ENCODE data around the gene TRAPPC11. TPM values are rescaled to one million over a fixed set of nuclear protein-coding genes. Genes with fewer than 3 reads are reported as not detected.
"Not testable (repeated sequence)": the region's sequence is repeated elsewhere in the genome, so short reads cannot be mapped to it uniquely, and the experiment has no call there.

TRAPPC11 gene
- total RNA-seq, 2 donors from 2014 or later, result 38.4 to 49.7 TPM

DNA sequence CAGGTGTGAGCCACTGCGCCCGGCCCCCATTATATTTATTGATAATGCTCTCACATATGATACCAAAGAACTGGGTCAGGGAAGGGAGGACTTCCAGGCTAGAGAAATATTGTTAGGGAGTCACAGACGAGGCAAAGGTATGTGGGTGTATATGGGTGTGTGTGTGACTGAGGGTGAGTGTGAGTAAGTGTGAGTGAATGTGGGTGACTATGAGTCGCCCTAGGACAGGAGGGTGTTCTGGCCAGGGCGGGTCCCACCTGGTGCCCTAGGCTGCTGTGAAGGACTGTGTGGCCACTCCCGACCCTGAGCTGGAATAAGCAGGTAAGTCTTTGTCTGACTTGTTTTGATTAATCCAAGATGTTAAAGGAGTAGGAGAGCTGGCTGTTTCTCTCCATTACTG is 34.5 kb upstream of the TRAPPC11 start:
- Mint-ChIP-seq H3K9me3 (no peaks in the 10 kb centered on the region), H3K36me3 (ENCODE audit: low read depth) (no peaks in the 10 kb centered on the region), H3K27me3 (ENCODE audit: insufficient read depth) (no peaks in the 10 kb centered on the region), H3K27ac (no peak overlapping the region), H3K4me1 (peaks cover 4% of the 10 kb centered on the region), H3K4me3 (no peak overlapping the region)
- Histone ChIP-seq H3K36me3 (ENCODE audit: control insufficient read depth, insufficient read depth, low read length) (no peaks in the 10 kb centered on the region), H3K4me3 (ENCODE audit: low read length) (no peak overlapping the region), H3K9ac (ENCODE audit: extremely low read depth, low read length, poor library complexity, severe bottlenecking) (no peak overlapping the region), H3K9me3 (ENCODE audit: control insufficient read depth, low read length) (no peaks in the 10 kb centered on the region), H3K27ac (ENCODE audit: low read depth, low read length) (no peak overlapping the region), H3K27me3 (ENCODE audit: control insufficient read depth, insufficient read depth, low read length, poor library complexity, severe bottlenecking) (no peaks in the 10 kb centered on the region), H3K4me1 (ENCODE audit: control insufficient read depth, insufficient read depth, low read length) (no peaks in the 10 kb centered on the region)
- TF ChIP-seq, protein P1, sequence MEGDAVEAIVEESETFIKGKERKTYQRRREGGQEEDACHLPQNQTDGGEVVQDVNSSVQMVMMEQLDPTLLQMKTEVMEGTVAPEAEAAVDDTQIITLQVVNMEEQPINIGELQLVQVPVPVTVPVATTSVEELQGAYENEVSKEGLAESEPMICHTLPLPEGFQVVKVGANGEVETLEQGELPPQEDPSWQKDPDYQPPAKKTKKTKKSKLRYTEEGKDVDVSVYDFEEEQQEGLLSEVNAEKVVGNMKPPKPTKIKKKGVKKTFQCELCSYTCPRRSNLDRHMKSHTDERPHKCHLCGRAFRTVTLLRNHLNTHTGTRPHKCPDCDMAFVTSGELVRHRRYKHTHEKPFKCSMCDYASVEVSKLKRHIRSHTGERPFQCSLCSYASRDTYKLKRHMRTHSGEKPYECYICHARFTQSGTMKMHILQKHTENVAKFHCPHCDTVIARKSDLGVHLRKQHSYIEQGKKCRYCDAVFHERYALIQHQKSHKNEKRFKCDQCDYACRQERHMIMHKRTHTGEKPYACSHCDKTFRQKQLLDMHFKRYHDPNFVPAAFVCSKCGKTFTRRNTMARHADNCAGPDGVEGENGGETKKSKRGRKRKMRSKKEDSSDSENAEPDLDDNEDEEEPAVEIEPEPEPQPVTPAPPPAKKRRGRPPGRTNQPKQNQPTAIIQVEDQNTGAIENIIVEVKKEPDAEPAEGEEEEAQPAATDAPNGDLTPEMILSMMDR (conservative IDR thresholded peaks at IDR 0.05), result no peak
- WGBS, 2 experiments (ENCODE audit: insufficient coverage in 1 of 2, insufficient read length in 1 of 2), result 90 to 92% methylated on average over 2 to 6 of the region's 6 CpGs
- no peak for DNase-seq

DNA sequence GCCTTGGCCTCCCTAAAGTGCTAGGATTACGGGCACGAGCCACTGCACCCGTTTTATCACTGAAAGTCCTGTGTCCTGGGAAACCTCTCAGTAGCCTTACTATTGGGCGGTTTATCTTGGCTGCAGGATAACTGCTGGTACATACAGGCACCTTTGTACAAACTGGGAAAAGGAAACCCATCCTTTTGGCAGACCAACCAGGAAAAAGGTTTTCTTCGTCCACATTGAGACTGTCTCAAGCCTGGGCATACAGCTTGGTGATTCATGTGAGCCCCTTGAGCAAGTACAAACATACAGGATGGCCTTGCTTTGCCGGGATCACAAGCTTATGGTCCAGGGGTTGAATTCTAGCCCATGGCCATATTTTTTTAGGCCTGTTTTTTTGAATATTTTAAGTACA is 32.9 kb upstream of the TRAPPC11 start:
- no peak for DNase-seq
- Mint-ChIP-seq H3K27me3 (ENCODE audit: insufficient read depth) (no peaks in the 10 kb centered on the region), H3K36me3 (ENCODE audit: low read depth) (no peaks in the 10 kb centered on the region), H3K9me3 (no peaks in the 10 kb centered on the region), H3K27ac (no peak overlapping the region), H3K4me1 (peaks cover 2% of the 10 kb centered on the region), H3K4me3 (no peak overlapping the region)
- H3K27ac ChIP-seq (ENCODE audit: low read depth, low read length), result no peak overlapping the region
- H3K9ac ChIP-seq (ENCODE audit: extremely low read depth, low read length, poor library complexity, severe bottlenecking), result no peak overlapping the region
- H3K36me3 ChIP-seq (ENCODE audit: control insufficient read depth, insufficient read depth, low read length), result no peaks in the 10 kb centered on the region
- TF ChIP-seq, protein P1 (conservative IDR thresholded peaks at IDR 0.05), result no peak
- WGBS, 2 experiments (ENCODE audit: insufficient coverage in 1 of 2, insufficient read length in 1 of 2), result 90 to 100% methylated on average over 6 of the region's 6 CpGs
- no peak overlapping the region for H3K4me3 ChIP-seq (ENCODE audit: low read length)
- no peaks in the 10 kb centered on the region for H3K27me3 ChIP-seq (ENCODE audit: control insufficient read depth, insufficient read depth, low read length, poor library complexity, severe bottlenecking)
- no peaks in the 10 kb centered on the region for H3K9me3 ChIP-seq (ENCODE audit: control insufficient read depth, low read length)
- no peaks in the 10 kb centered on the region for H3K4me1 ChIP-seq (ENCODE audit: control insufficient read depth, insufficient read depth, low read length)

DNA sequence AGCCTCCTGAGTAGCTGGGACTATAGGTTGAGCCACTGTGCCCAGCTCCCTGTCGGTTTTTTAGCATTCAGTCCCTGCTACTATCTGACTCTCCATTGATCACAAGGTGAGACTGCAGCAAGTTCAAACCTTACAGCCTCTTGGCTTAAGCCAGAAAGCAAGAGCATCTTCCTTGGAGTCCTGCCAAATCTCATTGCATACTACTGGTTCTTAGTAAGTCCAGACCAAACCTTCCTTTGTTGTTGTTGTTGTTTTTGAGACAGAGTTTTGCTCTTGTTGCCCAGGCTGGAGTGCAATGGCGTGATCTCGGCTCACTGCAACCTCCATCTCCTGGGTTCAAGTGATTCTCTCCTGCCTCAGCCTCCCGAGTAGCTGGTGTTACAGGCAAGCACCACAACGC is 31.8 kb upstream of the TRAPPC11 start:
- not testable (repeated sequence) for H3K4me1 Mint-ChIP-seq; H3K27me3 ChIP-seq (ENCODE audit: control insufficient read depth, insufficient read depth, low read length, poor library complexity, severe bottlenecking); H3K9me3 Mint-ChIP-seq; DNase-seq; H3K27me3 Mint-ChIP-seq (ENCODE audit: insufficient read depth); H3K9ac ChIP-seq (ENCODE audit: extremely low read depth, low read length, poor library complexity, severe bottlenecking); H3K27ac Mint-ChIP-seq; H3K4me3 ChIP-seq (ENCODE audit: low read length); H3K9me3 ChIP-seq (ENCODE audit: control insufficient read depth, low read length); H3K4me3 Mint-ChIP-seq; H3K36me3 Mint-ChIP-seq (ENCODE audit: low read depth); H3K36me3 ChIP-seq (ENCODE audit: control insufficient read depth, insufficient read depth, low read length); H3K27ac ChIP-seq (ENCODE audit: low read depth, low read length); H3K4me1 ChIP-seq (ENCODE audit: control insufficient read depth, insufficient read depth, low read length)
- whole genome bisulfite sequencing, 2 experiments (ENCODE audit: insufficient coverage in 1 of 2, insufficient read length in 1 of 2), result 90 to 93% methylated on average over 5 of the region's 5 CpGs

DNA sequence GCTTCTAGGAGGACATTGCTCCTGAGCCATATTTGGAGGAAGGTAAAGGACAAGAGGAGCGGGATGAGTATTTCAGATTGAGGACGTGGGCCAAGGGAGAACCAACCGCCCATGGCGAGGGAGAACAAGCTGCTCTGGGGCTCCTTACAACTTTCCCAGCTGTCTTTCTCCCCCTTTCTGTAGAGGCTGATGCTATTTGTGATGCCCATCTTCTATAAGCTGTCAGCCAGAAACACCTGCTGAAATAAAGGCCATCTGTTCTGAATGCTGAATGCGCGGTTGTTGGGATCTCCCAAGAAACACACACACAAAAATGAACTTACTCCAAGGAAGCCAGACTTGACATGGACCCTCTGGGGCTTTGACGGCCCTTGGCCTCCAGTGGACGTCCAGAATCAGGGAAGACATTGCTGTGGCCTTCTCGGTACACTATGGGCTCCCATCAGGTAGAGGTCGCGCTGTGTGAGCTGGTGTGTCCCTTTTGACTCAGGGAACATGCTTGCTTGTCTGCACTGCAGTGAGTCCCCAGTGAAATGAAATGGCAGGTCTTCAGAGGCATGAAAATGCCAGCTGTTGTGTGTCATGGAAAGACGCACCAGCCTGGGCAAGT is 31.0 kb upstream of the TRAPPC11 start:
- H3K9me3 Mint-ChIP-seq, result no peaks in the 10 kb centered on the region
- WGBS, 2 experiments (ENCODE audit: insufficient coverage in 1 of 2, insufficient read length in 1 of 2), result 85 to 97% methylated on average over 12 of the region's 12 CpGs

More for the DNA sequence above, 31.0 kb upstream of the TRAPPC11 start:
- Mint-ChIP-seq H3K36me3 (ENCODE audit: low read depth) (no peaks in the 10 kb centered on the region), H3K27me3 (ENCODE audit: insufficient read depth) (no peaks in the 10 kb centered on the region), H3K4me3 (no peak overlapping the region), H3K27ac (no peak overlapping the region), H3K4me1 (peaks cover 1% of the 10 kb centered on the region)
- no peaks in the 10 kb centered on the region for H3K27me3 ChIP-seq (ENCODE audit: control insufficient read depth, insufficient read depth, low read length, poor library complexity, severe bottlenecking)
- no peaks in the 10 kb centered on the region for H3K36me3 ChIP-seq (ENCODE audit: control insufficient read depth, insufficient read depth, low read length)
- no peaks in the 10 kb centered on the region for H3K9me3 ChIP-seq (ENCODE audit: control insufficient read depth, low read length)
- H3K9ac ChIP-seq (ENCODE audit: extremely low read depth, low read length, poor library complexity, severe bottlenecking), result no peak overlapping the region
- no peak overlapping the region for H3K4me3 ChIP-seq (ENCODE audit: low read length)
- TF ChIP-seq, protein P1 (conservative IDR thresholded peaks at IDR 0.05), result no peak
- no peak overlapping the region for H3K27ac ChIP-seq (ENCODE audit: low read depth, low read length)
- no peaks in the 10 kb centered on the region for H3K4me1 ChIP-seq (ENCODE audit: control insufficient read depth, insufficient read depth, low read length)
- DNase-seq, result no peak
